Stimulated activated naive B cell treated with anti-CD40 and anti-IgM and Interleukin-4, amounts not matched to agents 10 μg/mL and 1 μg/mL and 100 μg/mL, for 72 hours (primary cell): ENCODE data around the gene TM9SF1.
A peak's percentile ranks its signal among the peaks of the same experiment; 100 is the strongest.
"Not testable (repeated sequence)": the region's sequence is repeated elsewhere in the genome, so short reads cannot be mapped to it uniquely, and the experiment has no call there.

ENCODE experiments used
- ATAC-seq, 2 donors: fragments of 150-1000 bp; cut with Tn5 transposase; replicated peaks; 2 replicates each; pipeline ENCODE4 v1.10.0; 2021; ENCODE audit warnings: moderate library complexity in 1 of 2
- DNase-seq: peaks from one replicate; pipeline ENCODE4 v3.0.0; 2021
- H3K27ac Mint-ChIP-seq: one replicate; pipeline ENCODE4 v1.8.0; 2022; ENCODE audit warnings: mild to moderate bottlenecking, mixed read lengths
- H3K27me3 Mint-ChIP-seq, 2 donors: one replicate each; pipeline ENCODE4 v1.8.0; 2022; ENCODE audit warnings: mixed read lengths in 2 of 2
- H3K36me3 Mint-ChIP-seq, 2 donors: one replicate each; pipeline ENCODE4 v1.8.0; 2022; ENCODE audit warnings: mixed read lengths in 2 of 2, mild to moderate bottlenecking in 1 of 2
- H3K4me1 Mint-ChIP-seq, 2 donors: one replicate each; pipeline ENCODE4 v1.8.0; 2022; ENCODE audit warnings: mixed read lengths in 2 of 2, mild to moderate bottlenecking in 1 of 2
- H3K4me3 Mint-ChIP-seq, 2 donors: one replicate each; pipeline ENCODE4 v1.8.0; 2022; ENCODE audit warnings: mild to moderate bottlenecking in 2 of 2, mixed read lengths in 2 of 2, moderate library complexity in 1 of 2
- H3K9me3 Mint-ChIP-seq, 2 donors: one replicate each; pipeline ENCODE4 v1.8.0; 2022; ENCODE audit warnings: mixed read lengths in 2 of 2, mild to moderate bottlenecking in 1 of 2

Gene TM9SF1

DNA sequence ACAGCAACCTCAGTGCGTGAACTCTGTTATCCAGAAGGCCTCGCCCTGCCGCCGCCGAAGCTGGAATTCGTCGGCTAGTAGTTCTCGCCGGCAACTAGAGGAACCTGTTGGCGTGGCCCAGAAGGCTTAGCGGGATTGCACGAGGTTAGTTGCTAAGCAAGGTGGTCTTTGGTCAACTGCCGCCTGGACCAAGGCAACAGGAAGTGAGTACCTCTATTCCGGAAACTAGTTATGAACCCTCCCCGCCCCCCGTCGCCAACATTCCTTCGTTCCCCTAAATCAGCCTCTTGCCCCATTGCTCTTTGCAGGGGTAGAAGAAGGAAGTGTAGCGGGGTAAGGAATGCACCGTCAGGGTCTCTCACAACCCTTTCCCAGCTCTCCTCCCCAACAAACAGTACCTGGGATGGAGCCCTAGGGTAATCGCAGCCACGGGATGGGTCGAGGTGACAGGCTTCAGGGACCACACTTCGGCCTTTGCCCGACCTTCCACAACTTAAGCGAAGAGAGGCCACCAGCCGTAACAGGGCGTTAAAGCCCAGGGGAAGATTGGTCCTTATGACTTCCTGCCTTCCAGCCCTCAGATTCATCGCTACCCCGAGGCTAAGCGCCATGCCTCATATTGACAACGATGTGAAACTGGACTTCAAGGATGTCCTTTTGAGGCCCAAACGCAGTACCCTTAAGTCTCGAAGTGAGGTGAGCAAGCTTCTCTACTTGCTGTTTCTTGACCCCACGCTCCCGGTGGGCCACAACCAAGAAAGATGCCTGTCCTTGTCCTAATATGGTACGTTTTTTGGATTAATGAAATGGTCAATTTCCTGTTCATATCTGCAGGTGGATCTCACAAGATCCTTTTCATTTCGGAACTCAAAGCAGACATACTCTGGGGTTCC, 37.6 kb upstream of the TM9SF1 start, which contains the start of gene GMPR2:
Gene GMPR2, plus strand, starts transcription at position 285 of the 893 bp plus-strand sequence. Its CDS starts 325 bp downstream, at position 610.
- Mint-ChIP-seq H3K4me1 (peaks cover 28 to 46% of the 10 kb centered on the region in 2 donors), H3K4me3 (peak within 1 kb of the TSS; percentile 91 to 93), H3K36me3 (peaks cover 23 to 34% of the 10 kb centered on the region in 2 donors), H3K27ac (peak within 1 kb of the TSS; percentile 93), H3K9me3 (no peaks in the 10 kb centered on the region), H3K27me3 (no peaks in the 10 kb centered on the region)
- DNase-seq (peak; percentile 23), ATAC-seq (peak; percentile 67 to 69)

GRCh38 chr14:24232121-24232644, 36.9 kb upstream of the TM9SF1 start, which contains the start of gene NEDD8:
Gene NEDD8 (minus strand): TSS chr14:24232367. CDS start chr14:24232267, 100 bp downstream.
- peaks cover 25 to 43% of the 10 kb centered on the region in 2 donors for H3K4me1 Mint-ChIP-seq
- no peaks in the 10 kb centered on the region for H3K9me3 Mint-ChIP-seq
- ATAC-seq: peak; percentile 83 to 85
- H3K36me3 Mint-ChIP-seq: peaks cover 20 to 32% of the 10 kb centered on the region in 2 donors
- no peaks in the 10 kb centered on the region for H3K27me3 Mint-ChIP-seq
- H3K4me3 Mint-ChIP-seq: peak within 1 kb of the TSS; percentile 91 to 93
- peak; percentile 87 for DNase-seq
- peak within 1 kb of the TSS; percentile 93 for H3K27ac Mint-ChIP-seq

DNA sequence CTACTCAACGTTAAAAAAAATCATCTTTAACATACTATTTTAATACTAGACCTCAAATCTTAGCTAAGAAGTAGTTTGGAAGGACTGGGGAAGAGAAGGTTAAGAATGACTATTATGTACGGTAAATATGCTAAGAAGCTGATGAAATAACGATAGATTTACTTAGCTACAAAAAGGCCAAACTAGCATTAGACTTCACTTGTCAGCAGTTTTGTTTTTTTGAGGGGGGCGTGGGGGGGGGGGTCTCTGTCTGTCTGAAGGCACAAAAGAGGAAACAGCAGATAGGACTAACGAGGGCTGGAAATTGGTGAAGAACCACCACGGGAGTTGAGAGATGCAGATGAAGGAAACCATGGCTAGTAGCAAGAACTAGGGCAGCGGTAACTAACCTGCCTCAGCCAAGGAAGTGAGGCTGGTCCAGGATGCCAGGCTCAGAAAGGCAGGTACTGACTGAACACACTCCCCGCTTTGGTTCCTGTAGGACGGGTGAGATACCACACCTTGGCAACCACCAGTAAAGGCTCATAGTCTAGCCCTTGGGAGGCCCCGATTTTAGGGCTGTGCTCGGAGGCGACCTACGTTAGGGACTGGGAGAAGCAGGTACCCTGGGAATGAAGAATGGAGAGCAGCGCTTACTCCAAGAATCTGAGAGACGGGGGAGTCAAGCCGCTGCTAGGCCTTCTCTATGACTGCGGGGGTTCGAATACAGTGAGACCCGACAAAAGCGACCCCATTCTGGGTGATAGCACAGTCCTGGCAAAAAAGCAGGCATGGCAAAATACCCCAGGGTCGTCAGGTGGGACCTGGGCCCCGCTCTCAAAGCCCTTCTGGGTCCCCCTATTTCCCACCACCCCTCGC, 36.3 kb upstream of the TM9SF1 start:
- Mint-ChIP-seq H3K27me3 (no peaks in the 10 kb centered on the region), H3K9me3 (no peaks in the 10 kb centered on the region), H3K4me1 (peaks cover 23 to 40% of the 10 kb centered on the region in 2 donors), H3K27ac (peak overlapping the region; percentile 93), H3K4me3 (peak overlapping the region; percentile 91 to 93), H3K36me3 (peaks cover 16 to 28% of the 10 kb centered on the region in 2 donors)
- ATAC-seq (peak; percentile 30 to 36), DNase-seq (no peak)

DNA sequence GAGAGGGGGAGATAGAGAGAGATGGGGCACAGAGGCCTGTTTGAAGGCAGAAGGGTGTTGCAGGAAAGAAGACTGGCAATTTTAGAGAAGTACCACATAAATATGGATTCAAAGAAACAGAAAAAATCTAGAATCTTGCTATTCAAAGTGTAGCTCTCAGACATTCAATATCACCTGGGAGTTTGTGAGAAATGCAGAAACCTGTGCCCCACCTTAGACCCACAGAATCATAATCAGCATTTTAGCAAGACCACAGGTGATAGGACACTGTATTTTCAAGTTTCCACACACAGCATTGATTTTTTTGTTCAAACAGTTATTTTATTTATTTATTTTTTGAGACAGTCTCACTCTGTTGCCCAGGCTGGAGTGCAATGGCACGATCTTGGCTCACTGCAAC, 33.7 kb upstream of the TM9SF1 start:
- H3K27ac Mint-ChIP-seq: no peak overlapping the region
- DNase-seq: no peak
- no peak overlapping the region for H3K4me3 Mint-ChIP-seq
- no peaks in the 10 kb centered on the region for H3K27me3 Mint-ChIP-seq
- H3K36me3 Mint-ChIP-seq: peaks cover 11 to 18% of the 10 kb centered on the region in 2 donors
- peaks cover 11 to 31% of the 10 kb centered on the region in 2 donors for H3K4me1 Mint-ChIP-seq
- no peak for ATAC-seq
- no peaks in the 10 kb centered on the region for H3K9me3 Mint-ChIP-seq

GRCh38 chr14:24226473-24226872, 31.2 kb upstream of the TM9SF1 start:
- no peak overlapping the region for H3K4me3 Mint-ChIP-seq
- no peaks in the 10 kb centered on the region for H3K27me3 Mint-ChIP-seq
- H3K4me1 Mint-ChIP-seq: peaks cover 7 to 24% of the 10 kb centered on the region in 2 donors
- ATAC-seq (no peak), DNase-seq (no peak)
- peaks cover 11 to 18% of the 10 kb centered on the region in 2 donors for H3K36me3 Mint-ChIP-seq
- no peaks in the 10 kb centered on the region for H3K9me3 Mint-ChIP-seq
- no peak overlapping the region for H3K27ac Mint-ChIP-seq

DNA sequence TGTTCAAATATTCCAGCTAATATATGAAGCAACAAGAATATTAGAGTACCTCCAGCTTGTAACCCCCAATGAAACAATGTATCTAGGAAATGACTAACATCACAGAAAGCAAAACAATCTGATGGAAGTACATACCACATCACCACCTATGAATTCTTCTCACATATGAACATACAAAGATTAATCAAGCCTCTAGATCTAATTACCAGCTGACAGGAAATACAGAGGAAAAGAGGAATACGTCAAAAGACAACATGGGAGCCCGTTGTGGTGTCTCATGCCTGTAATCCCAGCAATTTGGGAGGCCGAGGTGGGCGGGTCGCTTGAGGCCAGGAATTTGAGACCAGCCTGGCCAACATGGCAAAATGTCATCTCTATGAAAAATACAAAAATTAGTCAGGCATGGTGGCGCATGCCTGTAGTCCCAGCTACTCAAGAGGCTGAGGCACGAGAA, 29.4 kb upstream of the TM9SF1 start:
- no peak for DNase-seq
- ATAC-seq: no peak
- Mint-ChIP-seq H3K4me1 (peaks cover 7 to 24% of the 10 kb centered on the region in 2 donors), H3K4me3 (no peak overlapping the region), H3K9me3 (no peaks in the 10 kb centered on the region), H3K36me3 (peaks cover 11 to 19% of the 10 kb centered on the region in 2 donors), H3K27me3 (no peaks in the 10 kb centered on the region), H3K27ac (no peak overlapping the region)

DNA sequence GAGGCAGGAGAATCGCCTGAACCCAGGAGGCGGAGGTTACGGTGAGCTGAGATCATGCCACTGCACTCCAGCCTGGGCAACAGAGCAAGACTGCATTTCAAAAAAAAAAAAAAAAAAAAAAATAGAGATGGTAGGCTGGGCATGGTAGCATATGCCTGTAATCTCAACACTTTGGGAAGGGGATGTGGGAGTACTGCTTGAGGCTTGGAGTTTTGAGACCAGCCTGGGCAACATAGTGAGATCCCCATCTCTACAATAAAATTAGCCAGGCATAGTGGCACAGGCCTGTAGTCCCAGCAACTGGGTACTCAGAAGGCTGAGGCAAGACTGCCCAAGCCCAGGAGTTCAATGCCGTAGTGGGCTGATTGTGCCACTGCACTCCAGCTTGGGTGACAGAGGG, 27.7 kb upstream of the TM9SF1 start:
- H3K27ac Mint-ChIP-seq, DNase-seq, H3K27me3 Mint-ChIP-seq, ATAC-seq, H3K4me3 Mint-ChIP-seq, H3K9me3 Mint-ChIP-seq: not testable (repeated sequence)
- Mint-ChIP-seq H3K4me1 (peaks cover 12 to 18% of the 10 kb centered on the region in 2 donors), H3K36me3 (peaks cover 12 to 25% of the 10 kb centered on the region in 2 donors)

DNA sequence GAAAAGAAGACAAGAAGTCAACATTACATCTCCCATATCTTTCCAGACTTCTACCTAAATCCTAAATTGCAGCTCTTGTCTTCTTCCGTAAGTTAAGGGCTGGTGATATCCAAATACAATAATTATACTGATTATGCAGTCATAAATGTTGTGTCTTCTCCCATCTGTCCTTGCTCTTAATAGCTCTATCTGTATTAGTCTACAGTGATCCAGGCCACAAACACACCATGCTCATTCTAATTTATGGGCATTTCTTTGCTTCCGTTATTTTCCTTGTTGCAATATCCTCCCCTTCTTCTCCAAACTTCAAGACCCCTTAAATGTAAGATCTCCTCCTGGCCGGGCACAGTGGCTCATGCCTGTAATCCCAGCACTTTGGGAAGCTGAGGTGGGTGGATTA, 24.3 kb upstream of the TM9SF1 start:
- H3K9me3 Mint-ChIP-seq: no peaks in the 10 kb centered on the region
- peaks cover 18 to 24% of the 10 kb centered on the region in 2 donors for H3K4me1 Mint-ChIP-seq
- H3K4me3 Mint-ChIP-seq: no peak overlapping the region
- ATAC-seq: no peak
- DNase-seq: no peak
- H3K36me3 Mint-ChIP-seq: peaks cover 10 to 16% of the 10 kb centered on the region in 2 donors
- H3K27ac Mint-ChIP-seq: no peak overlapping the region
- H3K27me3 Mint-ChIP-seq: no peaks in the 10 kb centered on the region

- ATAC-seq: no peak
- H3K27me3 Mint-ChIP-seq: no peaks in the 10 kb centered on the region
- H3K9me3 Mint-ChIP-seq: no peaks in the 10 kb centered on the region
- H3K27ac Mint-ChIP-seq: no peak overlapping the region
- no peak for DNase-seq
- peaks cover 20 to 27% of the 10 kb centered on the region in 2 donors for H3K4me1 Mint-ChIP-seq
- peaks cover 11 to 19% of the 10 kb centered on the region in 2 donors for H3K36me3 Mint-ChIP-seq
- H3K4me3 Mint-ChIP-seq: no peak overlapping the region
Measured at GRCh38 chr14:24219080-24219479, 23.8 kb upstream of the TM9SF1 start.

DNA sequence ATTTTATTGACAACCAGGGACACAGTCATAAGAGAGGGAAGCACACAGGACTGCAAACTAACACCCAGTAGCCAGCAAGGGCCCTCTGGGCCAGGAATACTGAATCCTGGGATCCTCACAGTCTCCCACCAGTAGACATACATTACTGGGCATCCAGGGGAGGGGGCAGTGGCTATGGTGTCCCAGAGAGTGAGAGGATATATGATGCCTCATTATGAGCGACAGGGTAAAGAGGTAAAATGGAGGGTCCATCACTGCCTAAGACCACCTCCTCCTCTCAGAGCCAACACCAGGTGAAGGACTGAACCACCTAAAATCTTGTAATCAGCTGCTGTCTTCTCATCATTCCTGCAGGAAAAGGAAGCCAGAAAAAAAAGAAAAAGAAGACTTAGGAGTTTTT, 21.6 kb upstream of the TM9SF1 start:
- Mint-ChIP-seq H3K36me3 (peaks cover 20 to 29% of the 10 kb centered on the region in 2 donors), H3K4me1 (peaks cover 27 to 48% of the 10 kb centered on the region in 2 donors)
- not testable (repeated sequence) for H3K27me3 Mint-ChIP-seq, ATAC-seq, H3K9me3 Mint-ChIP-seq, H3K4me3 Mint-ChIP-seq, DNase-seq, H3K27ac Mint-ChIP-seq

DNA sequence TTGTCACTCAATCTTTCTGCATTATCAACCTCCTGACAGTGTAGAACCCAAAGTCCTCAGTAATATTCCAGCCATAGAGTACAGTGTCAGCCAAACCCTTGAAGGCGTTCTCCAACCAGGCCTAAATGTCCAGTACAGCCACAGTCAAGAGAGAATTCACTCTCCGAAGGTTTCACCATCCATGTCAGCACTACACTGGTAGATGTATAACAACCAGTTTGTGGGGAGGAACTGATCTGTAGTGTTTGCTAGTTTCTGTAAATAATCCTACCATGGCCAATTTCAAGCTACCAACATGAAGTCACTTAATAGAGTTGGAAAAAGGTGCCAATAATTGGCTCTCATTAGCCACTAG, 21.1 kb upstream of the TM9SF1 start:
- H3K4me1 Mint-ChIP-seq: peaks cover 31 to 54% of the 10 kb centered on the region in 2 donors
- no peaks in the 10 kb centered on the region for H3K27me3 Mint-ChIP-seq
- ATAC-seq: no peak
- peaks cover 23 to 34% of the 10 kb centered on the region in 2 donors for H3K36me3 Mint-ChIP-seq
- H3K9me3 Mint-ChIP-seq: no peaks in the 10 kb centered on the region
- peak overlapping the region; percentile 98 for H3K27ac Mint-ChIP-seq
- H3K4me3 Mint-ChIP-seq: peak overlapping the region; percentile 92 to 95
- no peak for DNase-seq

- Mint-ChIP-seq H3K9me3 (no peaks in the 10 kb centered on the region), H3K4me1 (peaks cover 33 to 60% of the 10 kb centered on the region in 2 donors), H3K27me3 (no peaks in the 10 kb centered on the region), H3K36me3 (peaks cover 25 to 38% of the 10 kb centered on the region in 2 donors), H3K27ac (peak within 1 kb of the TSS; percentile 98), H3K4me3 (peak within 1 kb of the TSS; percentile 92 to 95)
- ATAC-seq (peak; percentile 76 to 77), DNase-seq (peak; percentile 81)
Measured at GRCh38 chr14:24215495-24216344, 20.5 kb upstream of the TM9SF1 start, which contains the start of gene MDP1. Gene MDP1 (minus strand): TSS chr14:24216066. CDS start chr14:24215955, 111 bp downstream.
